Glutamatergic neuron (in vitro differentiated cells): Measurements from ENCODE around the gene NAP1L1. TPM values are rescaled to one million over a fixed set of nuclear protein-coding genes. Genes with fewer than 3 reads are reported as not detected.

ENCODE experiments used
- DNase-seq: peaks from one replicate; pipeline ENCODE4 v3.0.0; 2022
- H3K27ac Mint-ChIP-seq: one replicate; pipeline ENCODE4 v1.8.0; 2020; ENCODE audit warnings: mild to moderate bottlenecking, mixed read lengths, inconsistent platforms; ENCODE audit not compliant: unreplicated experiment
- H3K27me3 Mint-ChIP-seq: one replicate; pipeline ENCODE4 v1.8.0; 2020; ENCODE audit warnings: mild to moderate bottlenecking, moderate library complexity, mixed read lengths, inconsistent platforms; ENCODE audit not compliant: unreplicated experiment
- H3K36me3 Mint-ChIP-seq: one replicate; pipeline ENCODE4 v1.8.0; 2020; ENCODE audit warnings: mild to moderate bottlenecking, mixed read lengths, inconsistent platforms; ENCODE audit not compliant: unreplicated experiment
- H3K4me1 Mint-ChIP-seq: one replicate; pipeline ENCODE4 v1.8.0; 2020; ENCODE audit warnings: mild to moderate bottlenecking, low read depth, mixed read lengths, inconsistent platforms; ENCODE audit not compliant: unreplicated experiment
- H3K4me3 Mint-ChIP-seq: one replicate; pipeline ENCODE4 v1.8.0; 2020; ENCODE audit warnings: mild to moderate bottlenecking, mixed read lengths, inconsistent platforms; ENCODE audit not compliant: unreplicated experiment
- H3K9me3 Mint-ChIP-seq: one replicate; pipeline ENCODE4 v1.8.0; 2020; ENCODE audit warnings: mild to moderate bottlenecking, moderate library complexity, mixed read lengths, inconsistent platforms; ENCODE audit not compliant: unreplicated experiment
- total RNA-seq: library from RNA; stranded (reverse); fragmentation: NEBNext Ultra II Directional; extraction: Animal tissue kit (Norgen Biotek cat#: 25700); gene quantifications from one replicate; pipeline ENCODE4 v1.2.1, GENCODE V29; 2021; ENCODE audit not compliant: unreplicated experiment
- TF ChIP-seq, protein P1 (sequence below): fragments of 200-600 bp; sonication (generic); IDR thresholded peaks from one replicate; pipeline ENCODE4 v1.5.0; 2021; ENCODE audit not compliant: partially characterized antibody, unreplicated experiment

Gene NAP1L1
- total RNA-seq, 1 donor from 2014 or later: 635 TPM

DNA sequence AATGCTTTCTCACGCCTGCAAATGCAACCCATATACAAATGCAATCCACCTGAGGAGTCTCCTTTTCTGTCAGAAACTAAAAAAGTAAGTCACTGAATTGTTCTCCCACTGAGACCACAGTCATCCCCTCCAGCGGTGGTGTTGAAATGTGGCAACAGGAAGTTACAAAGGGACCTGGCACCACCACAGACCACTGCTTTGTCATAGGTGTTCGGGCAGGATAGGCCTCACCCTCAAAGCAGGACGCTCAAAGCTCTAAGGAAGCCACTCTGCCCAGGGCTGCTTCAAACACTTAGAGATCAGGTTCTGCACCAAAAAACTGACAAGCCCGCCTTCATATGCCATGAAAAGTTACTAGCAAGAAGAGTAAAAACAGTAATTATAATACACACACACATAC, 64.2 kb downstream of the NAP1L1 start:
- Mint-ChIP-seq H3K9me3 (no peaks in the 10 kb centered on the region), H3K27me3 (no peaks in the 10 kb centered on the region), H3K4me1 (peaks cover 6% of the 10 kb centered on the region), H3K36me3 (peaks cover 4% of the 10 kb centered on the region), H3K27ac (no peak overlapping the region), H3K4me3 (no peak overlapping the region)
- TF ChIP-seq, protein P1, sequence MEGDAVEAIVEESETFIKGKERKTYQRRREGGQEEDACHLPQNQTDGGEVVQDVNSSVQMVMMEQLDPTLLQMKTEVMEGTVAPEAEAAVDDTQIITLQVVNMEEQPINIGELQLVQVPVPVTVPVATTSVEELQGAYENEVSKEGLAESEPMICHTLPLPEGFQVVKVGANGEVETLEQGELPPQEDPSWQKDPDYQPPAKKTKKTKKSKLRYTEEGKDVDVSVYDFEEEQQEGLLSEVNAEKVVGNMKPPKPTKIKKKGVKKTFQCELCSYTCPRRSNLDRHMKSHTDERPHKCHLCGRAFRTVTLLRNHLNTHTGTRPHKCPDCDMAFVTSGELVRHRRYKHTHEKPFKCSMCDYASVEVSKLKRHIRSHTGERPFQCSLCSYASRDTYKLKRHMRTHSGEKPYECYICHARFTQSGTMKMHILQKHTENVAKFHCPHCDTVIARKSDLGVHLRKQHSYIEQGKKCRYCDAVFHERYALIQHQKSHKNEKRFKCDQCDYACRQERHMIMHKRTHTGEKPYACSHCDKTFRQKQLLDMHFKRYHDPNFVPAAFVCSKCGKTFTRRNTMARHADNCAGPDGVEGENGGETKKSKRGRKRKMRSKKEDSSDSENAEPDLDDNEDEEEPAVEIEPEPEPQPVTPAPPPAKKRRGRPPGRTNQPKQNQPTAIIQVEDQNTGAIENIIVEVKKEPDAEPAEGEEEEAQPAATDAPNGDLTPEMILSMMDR: no peak
- DNase-seq: no peak

DNA sequence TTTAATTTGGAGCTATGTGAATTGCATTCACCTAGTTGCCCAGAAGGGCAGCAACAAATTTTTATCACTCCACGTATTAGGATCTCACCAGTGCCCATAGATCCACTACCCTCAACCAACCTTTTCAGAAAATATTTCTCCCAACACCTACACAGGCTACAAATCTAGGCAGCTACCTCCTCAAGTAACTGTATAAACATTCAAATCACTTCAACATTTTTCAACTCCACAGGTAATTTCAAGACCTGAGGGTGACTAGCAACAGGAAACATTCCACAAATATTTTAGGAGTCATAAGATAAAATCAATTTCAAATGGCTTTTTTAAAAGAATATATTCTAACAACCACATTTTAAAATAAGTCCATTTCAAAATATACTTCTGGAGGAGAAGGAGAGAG, 65.8 kb downstream of the NAP1L1 start:
- Mint-ChIP-seq H3K4me3 (no peak overlapping the region), H3K36me3 (peaks cover 4% of the 10 kb centered on the region), H3K27ac (no peak overlapping the region), H3K4me1 (peaks cover 4% of the 10 kb centered on the region), H3K9me3 (no peaks in the 10 kb centered on the region), H3K27me3 (no peaks in the 10 kb centered on the region)
- TF ChIP-seq, protein P1: no peak
- no peak for DNase-seq

DNA sequence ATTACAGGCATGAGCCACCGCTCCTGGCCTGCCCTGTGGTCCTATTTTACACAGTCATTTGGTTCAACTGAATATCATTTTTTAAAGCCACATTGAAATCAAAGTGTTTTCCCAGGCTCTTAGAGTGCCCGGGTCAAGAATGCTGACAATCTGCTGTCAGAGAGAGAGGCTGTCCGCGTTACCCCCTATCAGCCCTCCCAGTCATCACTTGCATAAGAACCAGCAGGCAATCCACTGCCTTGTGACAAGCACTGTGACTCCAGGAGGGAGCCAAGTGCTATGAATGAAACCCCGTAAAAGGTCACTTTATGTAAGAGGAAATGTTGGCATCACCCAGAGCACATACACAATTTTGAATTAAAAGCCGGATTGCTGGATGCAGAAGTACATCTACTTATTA, 66.4 kb downstream of the NAP1L1 start:
- Mint-ChIP-seq H3K4me1 (peaks cover 4% of the 10 kb centered on the region), H3K27me3 (no peaks in the 10 kb centered on the region), H3K4me3 (no peak overlapping the region), H3K27ac (no peak overlapping the region), H3K36me3 (peaks cover 4% of the 10 kb centered on the region), H3K9me3 (no peaks in the 10 kb centered on the region)
- no peak for DNase-seq
- TF ChIP-seq, protein P1: no peak

- Mint-ChIP-seq H3K36me3 (no peaks in the 10 kb centered on the region), H3K4me3 (no peak overlapping the region), H3K4me1 (peaks cover 15% of the 10 kb centered on the region), H3K27me3 (no peaks in the 10 kb centered on the region), H3K27ac (no peak overlapping the region), H3K9me3 (no peaks in the 10 kb centered on the region)
- TF ChIP-seq, protein P1: no peak
- no peak for DNase-seq
These were observed 70.5 kb downstream of the NAP1L1 start for GRCh38 chr12:76014007-76014406.

GRCh38 chr12:76013603-76014002, 70.9 kb downstream of the NAP1L1 start:
- TF ChIP-seq, protein P1: no peak
- no peaks in the 10 kb centered on the region for H3K36me3 Mint-ChIP-seq
- H3K27me3 Mint-ChIP-seq: no peaks in the 10 kb centered on the region
- H3K27ac Mint-ChIP-seq: no peak overlapping the region
- H3K4me3 Mint-ChIP-seq: no peak overlapping the region
- no peak for DNase-seq
- no peaks in the 10 kb centered on the region for H3K9me3 Mint-ChIP-seq
- peaks cover 14% of the 10 kb centered on the region for H3K4me1 Mint-ChIP-seq
